HFF-Myc (cell line): ENCODE measurements around the gene LRFN4.

Experiments
- DNase-seq: peaks from one replicate; pipeline ENCODE4 v3.0.0-alpha.2; 2011; ENCODE audit warnings: low read depth; ENCODE audit errors: extremely low read depth
- H3K4me3 ChIP-seq: replicated peaks from 2 replicates; pipeline ENCODE4 v1.5.1; 2011; ENCODE audit warnings: low read depth, mild to moderate bottlenecking, control low read depth, low read length
- CTCF ChIP-seq: IDR thresholded peaks from 2 replicates; pipeline ENCODE4 v1.5.1; 2012; ENCODE audit warnings: mild to moderate bottlenecking, low read depth, low read length, control low read depth; ENCODE audit errors: missing control alignments

The LRFN4 gene

DNA sequence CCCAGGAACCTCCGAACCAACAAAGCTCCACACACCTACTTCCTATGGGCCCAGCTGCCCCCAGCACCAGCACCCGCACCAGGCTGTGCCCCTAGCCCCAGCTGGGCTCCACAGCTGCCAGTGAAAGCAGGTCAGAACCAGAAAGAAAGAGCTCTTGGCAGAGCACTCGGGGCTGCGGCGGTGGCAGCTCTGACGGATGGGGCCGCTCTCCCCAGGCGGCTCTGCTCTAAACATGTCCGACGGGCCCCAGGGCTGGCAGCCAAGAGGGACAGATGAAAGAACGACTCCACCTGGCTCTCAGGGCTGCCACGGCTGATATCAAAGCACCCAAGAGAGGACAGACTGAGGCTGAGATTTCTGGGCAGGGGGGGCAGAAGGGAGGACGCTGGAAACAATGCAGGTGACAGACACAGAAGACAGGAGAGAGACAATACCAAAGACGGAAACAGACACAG, 25.7 kb downstream of the LRFN4 start:
- no peak for TF ChIP-seq CTCF
- DNase-seq, result no peak

GRCh38 chr11:66883016-66883965, 26.4 kb downstream of the LRFN4 start:
- TF ChIP-seq CTCF, result peak; percentile 58
- no peak for DNase-seq
- no peak overlapping the region for H3K4me3 ChIP-seq

More for the DNA sequence above, 25.7 kb downstream of the LRFN4 start:
- H3K4me3 ChIP-seq, result no peak overlapping the region

DNA sequence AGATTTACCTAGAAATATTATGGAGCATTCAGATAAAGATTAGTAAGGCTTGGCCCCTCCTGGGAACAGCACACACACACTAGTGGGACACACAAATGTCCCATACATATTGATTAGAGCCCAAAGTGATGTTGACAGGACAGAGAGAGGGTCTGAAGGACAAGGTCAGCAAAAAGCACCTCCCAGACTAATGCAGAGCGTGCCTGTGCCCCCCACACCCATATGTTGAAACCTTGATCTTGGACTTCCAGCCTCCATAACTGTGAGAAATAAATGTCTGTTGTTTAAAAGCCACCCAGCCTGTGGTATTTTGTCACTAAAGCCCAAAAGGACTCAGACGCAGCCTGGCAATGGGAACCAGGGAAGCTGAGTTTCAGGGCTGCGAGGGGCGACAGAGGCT, 27.6 kb downstream of the LRFN4 start:
- no peak for DNase-seq
- H3K4me3 ChIP-seq, result no peak overlapping the region
- TF ChIP-seq CTCF, result no peak

- TF ChIP-seq CTCF, result no peak
- H3K4me3 ChIP-seq, result no peak overlapping the region
- DNase-seq, result no peak
Measured at GRCh38 chr11:66885469-66885868, 28.6 kb downstream of the LRFN4 start.

DNA sequence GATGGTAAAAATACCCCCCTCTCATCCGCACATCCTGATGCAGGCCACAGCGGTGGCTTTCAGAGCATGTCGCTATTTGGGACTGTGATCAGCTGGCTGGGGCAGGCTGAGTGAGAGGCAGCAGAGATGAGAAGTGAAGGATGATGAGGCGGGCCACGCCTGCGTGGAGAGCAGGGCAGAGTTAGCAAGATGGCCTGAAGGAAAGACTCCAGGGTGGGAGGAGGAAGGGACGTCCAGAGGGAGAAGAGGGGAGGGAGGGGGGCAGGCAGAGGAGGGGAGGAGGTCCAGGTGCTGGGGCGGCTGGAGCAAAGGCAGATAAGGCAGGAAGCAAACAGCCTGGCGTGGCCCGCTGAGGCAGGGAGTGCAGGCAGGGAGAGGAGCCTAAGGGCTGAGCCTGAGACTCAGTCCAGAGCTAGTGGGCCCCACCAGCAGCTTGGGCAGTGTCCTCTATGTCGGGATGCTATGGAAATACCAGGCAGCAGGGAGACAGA, 29.1 kb downstream of the LRFN4 start:
- no peak for TF ChIP-seq CTCF
- no peak for DNase-seq
- no peak overlapping the region for H3K4me3 ChIP-seq

DNA sequence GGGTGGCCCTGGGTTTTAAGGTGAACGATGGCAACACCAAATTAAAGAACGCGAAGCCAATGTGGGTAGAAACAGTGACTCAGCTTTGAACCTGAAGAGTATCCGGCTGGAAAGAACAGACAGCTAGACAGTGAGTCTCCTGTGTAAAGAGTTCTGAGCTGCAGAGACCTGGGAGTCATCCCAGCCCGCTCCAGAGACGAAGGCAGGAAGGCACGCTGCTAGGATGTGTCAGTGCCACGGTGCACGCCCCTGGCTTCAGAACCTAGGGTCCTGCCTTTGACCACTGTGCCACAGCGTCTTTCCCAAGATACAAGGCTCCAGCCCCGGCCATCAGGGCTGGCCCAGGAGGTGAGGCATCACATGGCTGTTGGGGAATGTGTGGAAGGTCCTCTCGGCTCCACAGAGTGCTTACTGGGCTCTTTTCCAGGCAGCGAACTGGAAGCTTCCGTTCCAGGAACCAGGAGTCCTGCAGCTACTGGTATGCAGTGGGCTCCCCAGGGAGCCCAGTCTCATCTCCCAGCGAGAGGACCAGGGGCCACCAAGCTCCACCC, 29.9 kb downstream of the LRFN4 start:
- no peak for DNase-seq
- H3K4me3 ChIP-seq, result no peak overlapping the region
- TF ChIP-seq CTCF, result no peak
